D721Med (cell line): ENCODE data around the gene STAC3.

Experiments used
- DNase-seq: peaks from one replicate; pipeline ENCODE4 v3.0.0; 2011; ENCODE audit warnings: low spot score; ENCODE audit not compliant: insufficient read length
- FAIRE-seq: peaks from 2 replicates; lab custom pipeline; 2011; peaks lifted over from hg19 to GRCh38; lab: Jason Lieb, UNC
- TF ChIP-seq, protein P1 (sequence below): IDR thresholded peaks from 2 replicates; pipeline ENCODE4 v1.5.1; 2012; ENCODE audit warnings: mild to moderate bottlenecking, control low read depth; ENCODE audit not compliant: insufficient read depth; ENCODE audit errors: missing control alignments

STAC3 gene

DNA sequence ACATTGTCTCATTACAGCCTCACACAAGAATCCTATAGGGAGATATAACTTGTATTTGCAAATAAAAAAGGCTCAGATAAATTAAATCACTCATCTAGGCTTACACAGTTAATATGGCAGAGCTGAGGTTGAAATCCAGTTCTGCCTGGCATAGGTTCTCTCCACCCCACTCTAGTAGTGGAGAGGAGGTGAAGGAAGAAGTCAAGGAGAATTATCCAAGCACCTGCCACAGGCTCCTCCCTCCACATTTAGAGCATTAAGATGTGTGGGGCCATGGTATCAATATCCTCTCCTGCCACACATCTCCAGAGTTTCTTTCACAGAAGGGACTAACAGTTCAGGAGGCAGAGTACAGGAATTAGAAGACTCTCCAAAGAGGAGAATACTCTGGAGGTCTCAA is 22.5 kb upstream of the STAC3 start:
- TF ChIP-seq, protein P1, sequence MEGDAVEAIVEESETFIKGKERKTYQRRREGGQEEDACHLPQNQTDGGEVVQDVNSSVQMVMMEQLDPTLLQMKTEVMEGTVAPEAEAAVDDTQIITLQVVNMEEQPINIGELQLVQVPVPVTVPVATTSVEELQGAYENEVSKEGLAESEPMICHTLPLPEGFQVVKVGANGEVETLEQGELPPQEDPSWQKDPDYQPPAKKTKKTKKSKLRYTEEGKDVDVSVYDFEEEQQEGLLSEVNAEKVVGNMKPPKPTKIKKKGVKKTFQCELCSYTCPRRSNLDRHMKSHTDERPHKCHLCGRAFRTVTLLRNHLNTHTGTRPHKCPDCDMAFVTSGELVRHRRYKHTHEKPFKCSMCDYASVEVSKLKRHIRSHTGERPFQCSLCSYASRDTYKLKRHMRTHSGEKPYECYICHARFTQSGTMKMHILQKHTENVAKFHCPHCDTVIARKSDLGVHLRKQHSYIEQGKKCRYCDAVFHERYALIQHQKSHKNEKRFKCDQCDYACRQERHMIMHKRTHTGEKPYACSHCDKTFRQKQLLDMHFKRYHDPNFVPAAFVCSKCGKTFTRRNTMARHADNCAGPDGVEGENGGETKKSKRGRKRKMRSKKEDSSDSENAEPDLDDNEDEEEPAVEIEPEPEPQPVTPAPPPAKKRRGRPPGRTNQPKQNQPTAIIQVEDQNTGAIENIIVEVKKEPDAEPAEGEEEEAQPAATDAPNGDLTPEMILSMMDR, result no peak
- FAIRE-seq, result no peak
- no peak for DNase-seq

DNA sequence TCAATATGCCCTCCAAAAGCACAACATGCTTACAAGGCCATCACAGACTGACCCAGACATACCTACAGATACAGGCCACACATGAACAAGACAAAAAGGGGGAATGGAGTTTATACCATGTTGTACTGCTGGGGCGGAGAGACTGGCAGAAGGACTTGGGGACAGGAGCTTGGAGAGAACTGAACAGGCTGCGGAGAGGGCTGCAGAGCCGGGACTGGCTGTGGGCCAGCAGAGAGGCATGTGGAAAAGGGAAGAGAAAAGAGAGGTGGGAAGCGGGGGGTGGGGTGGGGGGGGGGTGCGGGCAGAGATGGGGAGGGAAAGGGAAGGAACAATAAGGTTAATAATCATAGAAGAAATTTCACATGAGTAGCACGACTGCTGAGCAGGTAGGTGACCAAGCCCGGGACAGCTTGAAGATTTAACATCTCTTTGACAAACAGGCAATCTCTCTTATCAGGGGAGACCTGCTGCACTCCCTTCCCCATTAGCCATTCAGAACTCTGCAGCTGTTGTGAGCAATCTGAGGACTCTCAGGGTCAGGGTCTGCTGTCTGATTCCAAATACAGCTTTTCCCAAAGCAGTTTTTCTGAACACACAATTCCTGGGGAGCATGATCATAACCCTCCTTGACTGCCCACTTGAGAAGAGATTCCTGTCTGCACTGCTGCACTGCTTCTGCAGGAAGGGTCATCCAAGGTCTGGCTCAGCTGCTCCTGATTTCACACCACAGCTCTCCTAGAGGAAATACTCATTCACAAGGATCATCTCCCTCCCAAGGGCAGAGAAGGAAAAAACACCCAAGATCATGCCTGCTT is 21.6 kb upstream of the STAC3 start:
- no peak for FAIRE-seq
- TF ChIP-seq, protein P1, result no peak
- no peak for DNase-seq

DNA sequence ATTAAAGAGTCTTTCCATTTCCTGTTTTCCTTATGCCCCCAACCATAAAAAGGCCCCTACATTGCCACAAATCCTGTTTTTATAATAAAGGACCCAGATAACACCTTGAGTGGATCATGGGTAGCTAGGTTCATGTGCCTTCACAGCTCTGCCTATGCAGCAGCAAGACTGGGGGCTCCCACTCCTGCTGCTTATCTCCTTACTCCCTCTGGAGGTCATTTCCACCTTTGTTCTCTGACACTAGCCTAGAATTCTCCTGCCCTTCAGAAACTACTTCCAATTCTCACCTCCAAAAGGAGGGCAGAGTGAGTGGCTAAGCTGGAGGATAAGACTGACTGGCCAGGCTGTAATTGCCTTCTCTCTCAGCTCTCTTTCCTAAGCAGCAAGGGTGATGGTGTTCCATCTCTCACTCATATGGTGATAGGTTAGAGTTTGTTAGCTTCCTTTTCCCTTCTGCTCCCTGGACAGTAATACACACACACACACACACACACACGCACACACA is 20.0 kb upstream of the STAC3 start:
- DNase-seq (no peak), FAIRE-seq (no peak)
- TF ChIP-seq, protein P1, result no peak

DNA sequence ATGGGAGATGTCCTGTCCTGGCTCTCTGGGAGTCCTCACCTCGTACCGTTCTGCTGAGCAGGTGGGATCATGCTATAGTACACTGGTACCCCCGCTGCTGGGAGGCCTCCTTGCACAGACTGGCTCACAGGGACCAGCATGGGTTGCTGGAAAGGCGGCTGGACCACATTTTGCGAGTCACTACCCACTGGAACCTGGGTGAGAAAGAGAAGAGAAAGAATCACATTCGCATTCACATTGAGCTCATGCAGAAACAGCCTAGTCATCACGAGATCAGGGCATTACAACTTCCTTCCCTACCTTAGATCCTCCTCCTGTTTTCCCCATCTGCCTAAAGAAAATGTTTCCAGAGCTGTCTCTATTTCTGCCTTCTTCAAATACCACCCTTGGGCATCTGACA is 17.3 kb upstream of the STAC3 start:
- DNase-seq, result no peak
- TF ChIP-seq, protein P1, result no peak

DNA sequence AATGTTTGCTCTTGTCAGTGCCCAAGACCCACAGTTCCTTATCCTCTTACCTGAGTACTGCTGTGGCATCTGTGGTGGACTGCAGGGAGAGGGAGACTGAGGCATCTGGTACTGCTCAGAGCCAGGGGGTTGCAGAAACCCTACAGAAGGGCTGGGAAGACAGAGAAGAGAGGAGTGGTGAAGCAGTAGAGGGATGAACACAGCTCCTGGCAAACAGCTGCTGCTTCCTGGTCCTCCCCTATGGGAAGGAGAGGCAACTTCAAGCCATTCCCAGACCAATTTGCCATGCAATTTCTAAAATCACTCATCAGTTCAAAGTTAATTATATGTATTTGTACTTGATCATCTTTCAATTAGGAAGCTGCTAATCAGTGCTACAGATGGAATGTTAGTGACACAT is 15.7 kb upstream of the STAC3 start:
- DNase-seq (no peak), FAIRE-seq (no peak)
- TF ChIP-seq, protein P1, result no peak

More for the DNA sequence above, 17.3 kb upstream of the STAC3 start:
- FAIRE-seq, result no peak

DNA sequence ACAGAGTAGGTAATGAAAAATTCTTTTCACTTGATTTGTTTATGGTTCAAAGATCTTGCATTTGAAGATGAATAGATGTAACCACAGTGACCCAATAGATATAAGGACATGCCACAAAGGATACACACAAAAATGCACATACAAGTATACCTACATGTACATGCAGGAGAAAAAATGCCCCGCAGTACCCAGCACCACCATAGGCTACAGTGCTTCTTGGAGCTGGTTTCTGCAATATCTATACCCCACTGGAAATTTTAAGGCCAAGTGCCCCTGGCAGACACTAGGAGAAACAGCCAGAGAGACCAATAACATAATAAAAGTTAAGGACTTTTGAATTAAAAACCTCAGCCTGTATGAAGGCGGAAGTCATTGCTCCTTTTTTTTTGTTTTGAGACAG is 12.1 kb upstream of the STAC3 start:
- no peak for FAIRE-seq
- DNase-seq, result no peak
- TF ChIP-seq, protein P1, result no peak
